Epithelial cell of alveolus of lung (primary cell): Measurements from ENCODE around the gene CDC45. TPM values are rescaled to one million over a fixed set of nuclear protein-coding genes. Genes with fewer than 3 reads are reported as not detected.

ENCODE experiments used
- total RNA-seq: library from RNA; depleted of rRNA; stranded (reverse); fragments of >200 nt; gene quantifications from 2 replicates; pipeline ENCODE4 v1.2.1, GENCODE V29; 2015

Gene CDC45, protein sequence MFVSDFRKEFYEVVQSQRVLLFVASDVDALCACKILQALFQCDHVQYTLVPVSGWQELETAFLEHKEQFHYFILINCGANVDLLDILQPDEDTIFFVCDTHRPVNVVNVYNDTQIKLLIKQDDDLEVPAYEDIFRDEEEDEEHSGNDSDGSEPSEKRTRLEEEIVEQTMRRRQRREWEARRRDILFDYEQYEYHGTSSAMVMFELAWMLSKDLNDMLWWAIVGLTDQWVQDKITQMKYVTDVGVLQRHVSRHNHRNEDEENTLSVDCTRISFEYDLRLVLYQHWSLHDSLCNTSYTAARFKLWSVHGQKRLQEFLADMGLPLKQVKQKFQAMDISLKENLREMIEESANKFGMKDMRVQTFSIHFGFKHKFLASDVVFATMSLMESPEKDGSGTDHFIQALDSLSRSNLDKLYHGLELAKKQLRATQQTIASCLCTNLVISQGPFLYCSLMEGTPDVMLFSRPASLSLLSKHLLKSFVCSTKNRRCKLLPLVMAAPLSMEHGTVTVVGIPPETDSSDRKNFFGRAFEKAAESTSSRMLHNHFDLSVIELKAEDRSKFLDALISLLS
- 8.1 and 28.2 TPM in 2 replicates for total RNA-seq

DNA sequence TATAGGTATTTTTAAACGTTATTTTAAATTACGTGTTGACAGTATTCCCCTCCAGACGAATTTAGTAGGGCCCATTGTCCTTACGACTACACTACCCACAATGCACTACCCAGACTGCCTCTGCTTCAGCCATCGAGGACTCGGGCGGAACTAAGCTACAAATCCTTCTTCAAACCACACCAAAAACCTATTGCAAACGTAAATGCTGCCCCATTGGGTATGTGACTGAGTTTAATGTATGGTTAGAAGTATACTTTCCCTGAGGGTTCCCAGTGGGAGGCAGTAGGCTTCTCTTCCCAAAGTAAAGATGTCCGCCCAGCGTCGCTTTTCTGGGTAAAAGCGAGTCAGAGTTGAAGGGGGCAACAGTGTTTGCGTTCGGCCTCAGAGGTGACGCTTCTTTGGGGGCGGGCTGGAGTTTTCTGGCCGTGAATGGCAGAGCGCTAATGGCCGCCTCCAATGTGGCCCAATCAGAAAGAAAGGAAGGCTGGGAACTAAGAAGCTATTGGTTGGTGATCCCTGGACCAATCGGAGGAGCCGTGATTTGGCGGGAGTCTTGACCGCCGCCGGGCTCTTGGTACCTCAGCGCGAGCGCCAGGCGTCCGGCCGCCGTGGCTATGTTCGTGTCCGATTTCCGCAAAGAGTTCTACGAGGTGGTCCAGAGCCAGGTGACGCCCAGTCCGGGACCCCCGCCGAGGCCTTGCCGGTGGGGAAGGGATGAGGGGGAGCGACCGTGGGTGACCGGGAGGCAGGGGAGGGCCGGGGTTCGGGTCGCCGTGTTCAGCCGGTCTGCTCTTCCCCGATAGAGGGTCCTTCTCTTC is at the start of gene CDC45:
Gene CDC45 (plus strand): TSS at position 566 of the 818 bp plus-strand sequence. CDS start 49 bp downstream, at position 615.

DNA sequence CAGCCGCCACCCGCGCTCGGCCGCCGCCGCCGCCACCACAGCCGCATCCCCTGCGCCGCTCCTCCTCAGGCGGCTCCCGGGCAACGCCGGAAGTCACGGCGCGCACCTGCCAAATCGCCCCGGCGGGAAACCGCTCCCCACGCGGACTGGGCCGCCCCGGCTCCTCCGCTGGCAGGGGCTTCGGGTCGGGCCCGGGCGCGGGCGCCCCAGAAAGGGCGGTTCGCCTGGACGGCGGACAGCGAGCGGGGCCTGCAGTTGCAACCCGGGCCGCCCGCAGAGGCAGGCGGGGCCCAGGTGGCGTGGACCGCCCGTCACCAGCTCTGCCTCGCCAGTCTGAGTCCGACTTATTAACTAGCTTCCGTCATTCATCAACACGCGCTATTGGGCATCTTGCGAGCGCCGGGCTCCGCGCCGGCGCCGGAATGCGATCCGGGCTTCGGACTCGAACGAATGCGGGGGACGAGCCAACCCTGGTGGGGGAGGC is 48.0 kb upstream of the CDC45 start, which contains the start of gene HIRA:
Gene HIRA (minus strand): TSS at position 85 of the 484 bp plus-strand sequence. CDS start 257 bp downstream, outside the sequence.

GRCh38 chr22:19432133-19432851 is 47.4 kb upstream of the CDC45 start, which contains the start of gene MRPL40:
TSS of gene MRPL40 (plus strand) at chr22:19432545. CDS start at chr22:19432555, 10 bp downstream.

GRCh38 chr22:19447330-19448075 is 32.2 kb upstream of the CDC45 start, which contains the start of gene C22orf39:
TSS of gene C22orf39 (minus strand) at chr22:19447711. CDS start at chr22:19447688, 23 bp downstream.

GRCh38 chr22:19478901-19479354 is 792 bp upstream of the CDC45 start, which contains the start of gene UFD1:
TSS of gene UFD1 (minus strand) at chr22:19479193. CDS start at chr22:19479085, 108 bp downstream.

GRCh38 chr22:19524170-19525115 is 44.7 kb downstream of the CDC45 start, which contains the start of gene CLDN5:
TSS of gene CLDN5 (minus strand) at chr22:19524410. CDS start at chr22:19524255, 155 bp downstream.

Other genes with a start within 250 kb of the CDC45 start
- 2.3 and 6.2 TPM in 2 replicates for gene CLTCL1, start 188.2 kb upstream of the CDC45 start, total RNA-seq
- 15.9 and 19.0 TPM in 2 replicates for gene HIRA, start 48.2 kb upstream of the CDC45 start, total RNA-seq
- gene MRPL40, start 47.4 kb upstream of the CDC45 start, total RNA-seq, result 35.9 and 42.6 TPM in 2 replicates
- 22.2 and 33.3 TPM in 2 replicates for gene C22orf39, start 32.2 kb upstream of the CDC45 start, total RNA-seq
- gene UFD1, start 727 bp upstream of the CDC45 start, total RNA-seq, result 31.2 and 56.4 TPM in 2 replicates
- 11.2 and 15.8 TPM in 2 replicates for gene CLDN5, start 44.5 kb downstream of the CDC45 start, total RNA-seq
- 23.3 and 31.2 TPM in 2 replicates for gene SEPTIN5, start 234.6 kb downstream of the CDC45 start, total RNA-seq
- gene GP1BB, start 243.6 kb downstream of the CDC45 start, total RNA-seq, result 2.3 and 7.1 TPM in 2 replicates